ENCODE measurements around the gene DCP1B.
A peak's percentile ranks its signal among the peaks of the same experiment; 100 is the strongest.

The DCP1B gene

GRCh38 chr12:2034633-2035430 lies 30.6 kb upstream of the DCP1B start:
- TF ChIP-seq, protein P1, sequence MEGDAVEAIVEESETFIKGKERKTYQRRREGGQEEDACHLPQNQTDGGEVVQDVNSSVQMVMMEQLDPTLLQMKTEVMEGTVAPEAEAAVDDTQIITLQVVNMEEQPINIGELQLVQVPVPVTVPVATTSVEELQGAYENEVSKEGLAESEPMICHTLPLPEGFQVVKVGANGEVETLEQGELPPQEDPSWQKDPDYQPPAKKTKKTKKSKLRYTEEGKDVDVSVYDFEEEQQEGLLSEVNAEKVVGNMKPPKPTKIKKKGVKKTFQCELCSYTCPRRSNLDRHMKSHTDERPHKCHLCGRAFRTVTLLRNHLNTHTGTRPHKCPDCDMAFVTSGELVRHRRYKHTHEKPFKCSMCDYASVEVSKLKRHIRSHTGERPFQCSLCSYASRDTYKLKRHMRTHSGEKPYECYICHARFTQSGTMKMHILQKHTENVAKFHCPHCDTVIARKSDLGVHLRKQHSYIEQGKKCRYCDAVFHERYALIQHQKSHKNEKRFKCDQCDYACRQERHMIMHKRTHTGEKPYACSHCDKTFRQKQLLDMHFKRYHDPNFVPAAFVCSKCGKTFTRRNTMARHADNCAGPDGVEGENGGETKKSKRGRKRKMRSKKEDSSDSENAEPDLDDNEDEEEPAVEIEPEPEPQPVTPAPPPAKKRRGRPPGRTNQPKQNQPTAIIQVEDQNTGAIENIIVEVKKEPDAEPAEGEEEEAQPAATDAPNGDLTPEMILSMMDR (conservative IDR thresholded peaks at IDR 0.05; ENCODE audit: control insufficient read depth, insufficient read depth, low read depth, low read length) = peak; percentile 52

GRCh38 chr12:2032506-2032905 lies 28.2 kb upstream of the DCP1B start:
- H3K4me3 ChIP-seq (ENCODE audit: control insufficient read depth, low read depth, low read length) = no peak overlapping the region
- TF ChIP-seq, protein P1 (conservative IDR thresholded peaks at IDR 0.05; ENCODE audit: control insufficient read depth, insufficient read depth, low read depth, low read length) = no peak
- no peak for DNase-seq (ENCODE audit: low read depth)

More at GRCh38 chr12:2034633-2035430, 30.6 kb upstream of the DCP1B start:
- peak overlapping the region; percentile 33 for H3K4me3 ChIP-seq (ENCODE audit: control insufficient read depth, low read depth, low read length)
- DNase-seq (ENCODE audit: low read depth) = peak; percentile 67

DNA sequence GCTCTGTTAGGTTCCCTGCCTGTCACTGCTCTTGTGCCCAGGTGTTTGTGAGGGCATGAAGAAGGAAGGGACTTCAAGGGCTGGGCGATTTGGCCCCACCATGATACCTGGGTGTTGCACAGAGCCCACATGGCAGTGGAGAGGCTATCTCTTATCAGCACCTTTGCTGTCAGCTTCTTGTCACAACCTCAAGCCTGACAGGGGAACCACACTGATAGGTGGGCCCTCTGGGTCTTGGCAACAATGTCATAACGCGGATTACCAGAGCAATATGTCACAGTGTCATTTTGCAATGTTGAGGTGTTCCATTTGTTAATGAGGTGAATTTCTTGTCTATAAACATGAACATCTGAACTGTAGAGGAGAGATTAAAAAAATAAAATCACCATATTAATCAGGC lies 25.6 kb upstream of the DCP1B start:
- DNase-seq (ENCODE audit: low read depth) = no peak
- H3K4me3 ChIP-seq (ENCODE audit: control insufficient read depth, low read depth, low read length) = no peak overlapping the region
- TF ChIP-seq, protein P1 (conservative IDR thresholded peaks at IDR 0.05; ENCODE audit: control insufficient read depth, insufficient read depth, low read depth, low read length) = no peak

- DNase-seq (ENCODE audit: low read depth) = no peak
- H3K4me3 ChIP-seq (ENCODE audit: control insufficient read depth, low read depth, low read length) = no peak overlapping the region
- TF ChIP-seq, protein P1 (conservative IDR thresholded peaks at IDR 0.05; ENCODE audit: control insufficient read depth, insufficient read depth, low read depth, low read length) = no peak
These were observed 23.1 kb upstream of the DCP1B start for GRCh38 chr12:2027351-2027750.

GRCh38 chr12:2023365-2023764 lies 19.1 kb upstream of the DCP1B start:
- H3K4me3 ChIP-seq (ENCODE audit: control insufficient read depth, low read depth, low read length) = no peak overlapping the region
- no peak for DNase-seq (ENCODE audit: low read depth)
- TF ChIP-seq, protein P1 (conservative IDR thresholded peaks at IDR 0.05; ENCODE audit: control insufficient read depth, insufficient read depth, low read depth, low read length) = no peak

DNA sequence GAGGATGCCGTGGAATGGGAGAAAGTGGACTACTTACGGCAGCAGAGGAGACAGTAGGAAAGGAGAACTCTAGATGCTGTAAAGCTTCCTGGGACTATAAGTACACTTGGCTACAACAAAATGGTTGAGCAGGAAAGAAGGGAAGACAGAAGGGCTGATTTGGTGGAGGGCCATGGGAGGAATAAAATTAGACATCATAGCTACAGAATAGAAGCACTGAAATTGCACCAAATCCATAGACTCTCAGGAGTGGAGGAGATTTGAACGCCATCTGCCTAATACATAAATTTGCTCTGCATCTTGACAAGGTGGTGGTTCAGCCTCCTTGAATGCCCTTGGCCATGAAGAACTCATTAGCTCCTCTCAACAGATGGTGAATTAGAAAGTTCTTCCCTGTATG lies 16.3 kb upstream of the DCP1B start:
- DNase-seq (ENCODE audit: low read depth) = no peak
- H3K4me3 ChIP-seq (ENCODE audit: control insufficient read depth, low read depth, low read length) = no peak overlapping the region
- TF ChIP-seq, protein P1 (conservative IDR thresholded peaks at IDR 0.05; ENCODE audit: control insufficient read depth, insufficient read depth, low read depth, low read length) = no peak

All from fibroblast of mammary gland (primary cell).